ACC112 (cell line): ENCODE results near the gene CETN1.

Experiments
- H2AFZ ChIP-seq: fragments of 200-600 bp; sonication (generic); one replicate; pipeline ENCODE4 v1.6.0; 2017; ENCODE audit warnings: antibody characterized with exemption, low read length; ENCODE audit not compliant: unreplicated experiment
- H3K27ac ChIP-seq: fragments of 200-600 bp; sonication (generic); 2 replicates; pipeline ENCODE4 v1.5.1; 2014; ENCODE audit warnings: low read depth, mild to moderate bottlenecking, antibody characterized with exemption, low read length, moderate library complexity
- H3K27me3 ChIP-seq: fragments of 200-600 bp; sonication (generic); 2 replicates; pipeline ENCODE4 v1.6.1; 2014; ENCODE audit warnings: mild to moderate bottlenecking, antibody characterized with exemption, low read length, moderate library complexity, mixed read lengths; ENCODE audit not compliant: insufficient read depth
- H3K36me3 ChIP-seq: fragments of 200-600 bp; sonication (generic); 2 replicates; pipeline ENCODE4 v1.6.1; 2016; ENCODE audit warnings: mild to moderate bottlenecking, antibody characterized with exemption, low read length, moderate library complexity, mixed read lengths; ENCODE audit not compliant: insufficient read depth
- H3K4me1 ChIP-seq: fragments of 200-600 bp; sonication (generic); one replicate; pipeline ENCODE4 v1.6.1; 2016; ENCODE audit warnings: low read length, mixed read lengths; ENCODE audit not compliant: insufficient read depth, unreplicated experiment, control insufficient read depth
- H3K4me3 ChIP-seq: fragments of 200-600 bp; sonication (generic); 2 replicates; pipeline ENCODE4 v1.5.1; 2014; ENCODE audit warnings: mild to moderate bottlenecking, low read depth, low read length
- H3K79me2 ChIP-seq: fragments of 200-600 bp; sonication (generic); one replicate; pipeline ENCODE4 v1.6.0; 2016; ENCODE audit warnings: low read length; ENCODE audit not compliant: control insufficient read depth, unreplicated experiment, insufficient read depth

CETN1 gene

DNA sequence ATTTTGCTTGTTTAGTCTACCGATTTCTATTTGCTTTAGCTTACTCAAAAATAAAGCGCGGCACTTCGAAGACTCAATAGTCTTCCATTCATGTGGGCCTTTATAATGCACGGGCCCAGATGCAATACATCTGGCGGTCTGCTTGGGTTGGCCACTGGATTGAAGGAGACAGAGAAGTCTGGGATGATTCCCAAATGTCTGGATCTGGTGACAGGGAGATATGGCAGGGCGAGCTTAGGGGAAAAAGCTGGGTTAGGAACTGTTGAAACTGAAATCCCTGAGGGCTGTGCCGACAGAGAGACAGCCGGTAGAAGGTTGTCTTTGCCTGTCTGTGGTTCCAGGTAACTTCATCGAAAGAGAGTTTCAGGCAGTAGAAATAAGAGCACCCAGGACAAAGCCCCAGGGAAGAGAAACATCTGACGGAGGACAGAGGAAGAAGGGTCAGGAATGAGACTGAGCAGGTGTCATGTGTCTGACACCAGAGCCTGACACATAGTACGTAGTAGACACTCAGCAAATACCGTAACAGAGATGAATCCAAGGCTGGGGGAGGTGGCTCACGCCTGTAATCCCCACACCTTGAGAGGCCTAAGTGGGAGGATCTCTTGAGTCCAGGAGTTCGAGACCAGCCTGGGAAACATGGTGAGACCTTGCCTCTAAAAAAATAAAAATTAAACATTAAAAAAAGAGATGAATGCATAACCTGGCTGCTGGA lies 30.2 kb downstream of the CETN1 start:
- no peak overlapping the region for H2AFZ ChIP-seq
- H3K27ac ChIP-seq, result no peak overlapping the region
- no peaks in the 10 kb centered on the region for H3K27me3 ChIP-seq
- no peak overlapping the region for H3K4me3 ChIP-seq
- H3K36me3 ChIP-seq, result no peaks in the 10 kb centered on the region
- no peaks in the 10 kb centered on the region for H3K4me1 ChIP-seq
- H3K79me2 ChIP-seq, result no peaks in the 10 kb centered on the region

DNA sequence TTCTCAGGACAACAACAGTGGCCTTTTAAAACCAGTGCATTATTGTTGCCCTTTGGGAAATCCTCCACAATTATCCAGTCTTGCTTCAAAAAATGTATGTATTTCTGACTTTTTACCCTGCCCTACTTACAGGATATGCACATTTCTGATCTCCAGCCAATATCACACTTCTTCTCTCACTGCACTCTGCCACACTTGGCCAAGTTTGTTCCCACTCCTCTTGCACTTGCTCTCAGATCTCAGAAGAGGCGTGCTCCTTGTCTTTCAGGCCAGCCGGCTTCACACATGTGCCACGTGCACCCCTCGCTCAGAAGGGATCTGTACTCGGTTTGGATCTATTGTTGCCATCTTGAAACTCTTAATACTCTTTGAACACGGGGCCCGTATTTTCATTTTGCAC lies 32.0 kb downstream of the CETN1 start:
- Histone ChIP-seq H3K27me3 (no peaks in the 10 kb centered on the region), H3K4me1 (no peaks in the 10 kb centered on the region), H3K27ac (no peak overlapping the region), H2AFZ (no peak overlapping the region), H3K36me3 (no peaks in the 10 kb centered on the region), H3K4me3 (no peak overlapping the region), H3K79me2 (no peaks in the 10 kb centered on the region)

DNA sequence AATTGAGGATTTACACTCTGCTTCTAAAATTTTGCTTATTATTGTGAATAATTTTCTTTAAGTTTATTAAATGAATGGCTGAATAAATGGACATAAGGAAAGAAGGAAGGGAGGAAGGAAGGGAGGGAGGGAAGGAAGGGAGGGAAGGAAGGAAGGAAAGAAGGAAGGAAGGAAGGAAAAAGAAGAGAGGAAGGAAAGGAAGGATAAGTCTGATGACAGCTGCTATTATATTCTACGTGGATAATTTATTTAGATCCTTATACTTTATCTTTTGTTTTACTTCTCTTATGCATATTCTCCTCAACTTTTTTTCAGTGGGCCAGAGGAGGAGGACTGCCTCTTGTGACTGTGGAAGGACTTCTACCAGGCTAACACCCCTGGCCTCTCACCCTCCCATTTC lies 34.0 kb downstream of the CETN1 start:
- Histone ChIP-seq H3K79me2 (no peaks in the 10 kb centered on the region), H3K4me3 (no peak overlapping the region), H3K27ac (no peak overlapping the region), H3K36me3 (no peaks in the 10 kb centered on the region), H2AFZ (no peak overlapping the region), H3K4me1 (no peaks in the 10 kb centered on the region), H3K27me3 (no peaks in the 10 kb centered on the region)

DNA sequence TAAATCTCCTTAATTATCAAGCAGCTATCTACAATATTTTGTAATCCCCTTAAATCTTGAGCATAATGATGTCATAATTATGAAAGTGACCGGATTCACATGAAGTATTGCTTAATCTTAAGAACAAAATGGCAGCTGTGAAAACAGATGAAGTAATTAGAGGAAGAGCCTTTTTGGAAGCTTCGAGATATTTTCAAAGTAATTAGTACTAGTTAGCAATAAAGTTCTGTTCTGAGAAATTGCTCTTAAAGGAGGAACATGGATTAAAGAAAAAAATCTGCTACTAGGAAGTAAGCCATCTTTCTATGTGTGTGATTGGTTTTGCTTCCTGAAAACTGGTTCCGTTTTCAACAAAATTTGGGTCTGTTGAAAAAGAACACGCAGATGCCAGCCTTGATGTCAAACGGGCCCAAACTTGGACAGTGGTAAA lies 34.9 kb downstream of the CETN1 start:
- Histone ChIP-seq H3K27ac (no peak overlapping the region), H2AFZ (no peak overlapping the region), H3K27me3 (no peaks in the 10 kb centered on the region), H3K4me3 (no peak overlapping the region), H3K4me1 (no peaks in the 10 kb centered on the region), H3K79me2 (no peaks in the 10 kb centered on the region), H3K36me3 (no peaks in the 10 kb centered on the region)

DNA sequence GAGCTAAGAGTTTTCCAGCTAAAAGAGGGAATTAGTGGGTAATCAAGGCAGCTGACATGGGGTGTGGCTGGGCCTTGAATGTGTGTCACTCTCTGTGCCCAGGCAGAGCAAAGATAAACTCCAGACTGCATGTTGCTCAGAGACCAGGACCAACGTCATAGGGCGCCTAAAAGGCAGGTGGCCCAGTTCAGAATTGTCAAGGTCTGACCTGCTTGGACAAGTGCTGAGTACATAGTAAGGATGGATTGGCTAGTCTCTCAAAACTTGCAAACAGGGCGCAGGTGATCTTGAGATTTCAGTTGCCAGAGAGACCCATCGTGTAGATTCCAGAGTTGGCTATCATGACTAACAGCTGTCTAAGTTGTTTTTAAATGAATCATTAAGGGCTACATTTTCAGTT lies 35.6 kb downstream of the CETN1 start:
- no peak overlapping the region for H2AFZ ChIP-seq
- no peak overlapping the region for H3K27ac ChIP-seq
- H3K79me2 ChIP-seq, result no peaks in the 10 kb centered on the region
- H3K27me3 ChIP-seq, result no peaks in the 10 kb centered on the region
- no peak overlapping the region for H3K4me3 ChIP-seq
- H3K36me3 ChIP-seq, result no peaks in the 10 kb centered on the region
- H3K4me1 ChIP-seq, result no peaks in the 10 kb centered on the region

DNA sequence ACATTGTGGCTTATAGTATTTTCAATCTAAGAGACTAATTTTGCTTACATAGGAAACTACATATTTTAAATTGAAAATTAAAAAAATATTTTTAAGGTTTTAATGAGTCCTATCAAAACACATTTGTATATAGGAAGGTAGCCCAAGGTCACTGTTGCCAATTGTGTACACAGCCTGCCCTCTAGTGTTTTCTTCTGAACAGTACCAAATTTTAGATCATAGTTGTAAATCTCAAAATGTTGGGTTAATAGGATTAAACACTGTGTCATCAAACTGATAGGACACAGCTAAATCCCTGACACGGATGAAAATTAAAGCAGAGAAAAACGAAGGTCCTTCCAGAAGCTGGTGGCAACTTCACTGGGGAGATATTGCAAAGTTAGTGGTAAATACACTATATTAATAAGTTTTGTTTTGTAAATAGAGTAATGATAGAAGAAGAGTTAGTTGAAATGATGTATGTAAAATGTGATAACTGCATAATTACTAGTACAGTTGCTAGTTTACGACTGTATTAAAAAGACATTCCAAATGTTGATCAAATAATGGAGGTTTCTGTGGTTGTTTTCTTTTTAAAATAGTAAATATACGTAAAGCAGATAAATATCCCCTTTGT lies 36.3 kb downstream of the CETN1 start:
- H3K79me2 ChIP-seq, result no peaks in the 10 kb centered on the region

DNA sequence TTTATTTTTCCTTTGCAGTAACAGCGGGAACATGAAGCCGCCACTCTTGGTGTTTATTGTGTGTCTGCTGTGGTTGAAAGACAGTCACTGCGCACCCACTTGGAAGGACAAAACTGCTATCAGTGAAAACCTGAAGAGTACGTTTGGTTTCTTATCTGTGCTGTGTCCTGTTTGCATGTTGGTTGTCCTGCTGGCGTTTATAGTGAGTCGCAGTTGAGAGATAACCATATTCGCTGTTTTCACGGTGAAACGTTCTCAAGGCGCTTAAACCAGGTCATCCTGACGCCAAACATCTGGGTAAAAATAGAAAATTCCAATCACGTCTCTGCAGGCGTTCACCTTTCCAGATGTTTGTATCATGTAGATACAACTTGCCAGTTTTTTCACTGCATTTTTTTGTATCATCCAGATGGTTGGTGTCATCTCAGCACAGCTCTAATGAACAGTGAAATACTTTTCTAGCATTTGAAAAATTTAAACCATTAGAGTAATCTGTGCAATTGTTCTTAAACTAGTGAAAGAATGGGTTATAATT lies 37.9 kb downstream of the CETN1 start:
- Histone ChIP-seq H2AFZ (no peak overlapping the region), H3K4me1 (peaks cover 6% of the 10 kb centered on the region)

More for the DNA sequence above, 36.3 kb downstream of the CETN1 start:
- H3K27me3 ChIP-seq, result no peaks in the 10 kb centered on the region
- H3K4me3 ChIP-seq, result no peak overlapping the region
- no peak overlapping the region for H3K27ac ChIP-seq
- H3K36me3 ChIP-seq, result no peaks in the 10 kb centered on the region
- no peak overlapping the region for H2AFZ ChIP-seq
- H3K4me1 ChIP-seq, result peaks cover 5% of the 10 kb centered on the region

DNA sequence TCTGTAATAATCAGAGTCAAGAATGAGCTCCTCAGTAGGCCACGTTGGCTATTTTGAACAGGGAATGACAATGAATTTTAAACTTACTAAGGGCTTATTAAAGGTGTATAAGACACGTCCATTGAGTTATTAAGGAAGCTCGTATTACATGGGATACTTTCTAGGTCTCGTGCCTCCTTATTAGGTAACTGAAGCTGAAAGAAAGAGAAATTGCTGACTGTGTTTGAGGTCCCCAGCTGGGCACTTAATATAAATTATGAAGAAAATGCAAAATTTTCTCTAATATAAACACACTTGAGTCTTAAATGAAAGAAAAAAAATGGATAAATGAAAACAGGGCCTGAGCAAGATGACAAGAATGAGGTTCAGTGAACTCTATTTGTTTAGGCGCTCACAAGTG lies 38.4 kb downstream of the CETN1 start:
- Histone ChIP-seq H3K36me3 (no peaks in the 10 kb centered on the region), H3K27me3 (no peaks in the 10 kb centered on the region), H3K4me3 (no peak overlapping the region), H2AFZ (no peak overlapping the region), H3K79me2 (no peaks in the 10 kb centered on the region), H3K27ac (no peak overlapping the region), H3K4me1 (peaks cover 6% of the 10 kb centered on the region)

More for the DNA sequence above, 37.9 kb downstream of the CETN1 start:
- no peaks in the 10 kb centered on the region for H3K79me2 ChIP-seq
- H3K4me3 ChIP-seq, result no peak overlapping the region
- no peaks in the 10 kb centered on the region for H3K27me3 ChIP-seq
- H3K36me3 ChIP-seq, result no peaks in the 10 kb centered on the region
- H3K27ac ChIP-seq, result no peak overlapping the region

DNA sequence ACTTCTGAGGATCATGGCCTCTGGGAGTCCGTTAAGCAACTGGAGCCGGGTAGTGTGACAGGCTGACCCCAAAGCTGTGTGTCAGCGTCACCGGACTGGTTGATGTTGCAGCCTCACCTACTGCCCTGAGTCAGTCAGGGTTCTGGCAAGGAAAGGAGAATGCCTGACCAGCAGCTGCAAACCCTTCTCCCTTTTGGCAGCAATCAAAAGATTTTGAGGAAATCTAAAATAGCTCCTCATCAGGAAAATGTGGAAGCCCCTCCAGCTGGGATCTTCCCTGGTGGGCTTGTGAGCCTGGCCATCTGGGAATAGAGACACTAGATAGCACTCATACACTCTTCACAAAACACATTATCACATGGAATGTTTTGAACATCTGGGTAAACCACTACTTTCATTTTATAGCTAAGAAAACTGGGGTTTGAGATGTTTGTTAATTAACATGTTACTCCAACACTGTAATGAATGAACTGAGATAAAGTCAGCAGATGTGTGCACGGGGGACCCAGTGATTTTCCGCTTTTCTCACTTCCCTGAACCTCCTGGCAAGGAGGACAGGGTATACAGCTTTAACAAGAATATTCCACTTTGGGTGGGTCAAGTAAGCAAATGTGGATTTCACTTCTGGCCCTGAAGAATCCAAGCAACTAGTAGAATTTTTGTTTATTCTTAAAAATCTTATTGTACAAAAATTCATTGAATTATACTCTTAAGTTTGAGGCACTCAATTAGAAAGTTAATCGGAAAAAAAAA lies 41.3 kb downstream of the CETN1 start:
- H3K27ac ChIP-seq, result no peak overlapping the region
- H3K27me3 ChIP-seq, result no peaks in the 10 kb centered on the region
- H3K4me1 ChIP-seq, result peaks cover 6% of the 10 kb centered on the region
- no peak overlapping the region for H2AFZ ChIP-seq
- no peaks in the 10 kb centered on the region for H3K36me3 ChIP-seq
- H3K79me2 ChIP-seq, result no peaks in the 10 kb centered on the region
- H3K4me3 ChIP-seq, result no peak overlapping the region

DNA sequence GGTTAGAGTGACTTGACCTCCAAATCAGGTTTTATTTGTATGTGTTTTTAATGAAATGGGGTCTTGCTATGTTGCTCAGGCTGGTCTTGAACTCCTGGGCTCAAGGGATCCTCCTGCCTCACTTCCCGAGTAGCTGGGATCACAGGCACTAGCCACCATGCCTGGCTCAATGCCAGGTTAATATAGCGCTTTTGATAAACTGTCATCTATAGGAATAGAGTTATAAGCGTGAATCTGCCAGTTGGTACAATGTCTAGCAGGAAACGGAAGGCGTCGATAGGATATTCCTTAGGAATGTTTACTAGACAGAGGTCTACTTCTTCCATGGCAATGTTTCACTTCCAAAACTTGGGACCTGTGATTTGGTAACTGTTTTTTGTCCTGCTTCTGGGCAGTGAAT lies 42.1 kb downstream of the CETN1 start:
- no peaks in the 10 kb centered on the region for H3K36me3 ChIP-seq
- peaks cover 6% of the 10 kb centered on the region for H3K4me1 ChIP-seq
- H3K79me2 ChIP-seq, result no peaks in the 10 kb centered on the region
- H3K27me3 ChIP-seq, result no peaks in the 10 kb centered on the region
- no peak overlapping the region for H3K4me3 ChIP-seq
- H3K27ac ChIP-seq, result no peak overlapping the region
- H2AFZ ChIP-seq, result no peak overlapping the region
